Lower leg skin (tissue), 3 donors: ENCODE measurements around the gene ZBTB21.

ENCODE experiments used
- POLR2A ChIP-seq, 2 donors: fragments of 450-650 bp; IDR thresholded peaks; one replicate each; pipeline ENCODE4 v1.6.1; 2016 to 2017; ENCODE audit warnings: antibody characterized with exemption in 2 of 2, mild to moderate bottlenecking in 1 of 2, moderate library complexity in 1 of 2
- TF ChIP-seq, protein P1 (sequence below), 3 donors: fragments of 450-650 bp; IDR thresholded peaks; one replicate each; pipeline ENCODE4 v1.5.1; 2016; ENCODE audit warnings: antibody characterized with exemption in 3 of 3, mild to moderate bottlenecking in 3 of 3, moderate library complexity in 2 of 3

DNA sequence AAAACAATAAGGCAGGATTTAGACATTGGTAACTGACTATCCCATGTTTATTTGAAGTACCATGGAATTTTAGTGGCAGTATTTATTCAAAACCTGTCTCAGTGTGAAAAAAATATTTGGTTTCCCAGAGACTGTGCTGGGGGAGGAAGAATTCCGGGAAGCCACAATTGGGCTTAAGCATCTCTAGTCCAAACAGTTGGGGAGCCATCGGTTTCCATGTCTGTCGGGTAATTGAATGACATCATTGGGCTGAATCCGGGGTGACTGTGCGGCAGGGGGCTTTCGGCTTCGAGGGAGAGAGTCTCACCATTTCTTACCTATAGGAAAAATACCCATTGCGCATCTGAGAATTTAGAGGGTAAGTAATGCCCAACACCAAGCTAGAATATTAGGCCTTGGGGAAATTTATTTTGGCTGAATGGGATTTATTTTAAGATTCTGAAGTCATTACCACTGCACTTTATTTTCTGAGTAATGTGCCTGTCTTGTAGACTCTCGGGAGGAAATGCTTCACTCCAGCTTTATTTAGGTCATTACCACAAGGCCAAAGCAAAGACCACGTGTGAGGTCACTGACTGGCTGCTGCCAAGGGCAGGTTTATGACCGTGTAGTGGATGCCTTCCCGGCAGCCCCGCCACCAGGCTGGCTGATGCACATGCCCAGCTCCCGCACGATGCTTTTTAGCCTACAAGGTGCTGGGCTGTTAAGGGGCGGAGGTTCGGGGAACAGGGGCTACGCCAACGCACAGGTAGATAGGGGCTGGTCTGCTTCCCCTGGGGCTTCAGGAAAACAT is 37.9 kb upstream of the ZBTB21 start:
- no peak for TF ChIP-seq POLR2A (IDR thresholded peaks at IDR 0.05)
- TF ChIP-seq, protein P1, sequence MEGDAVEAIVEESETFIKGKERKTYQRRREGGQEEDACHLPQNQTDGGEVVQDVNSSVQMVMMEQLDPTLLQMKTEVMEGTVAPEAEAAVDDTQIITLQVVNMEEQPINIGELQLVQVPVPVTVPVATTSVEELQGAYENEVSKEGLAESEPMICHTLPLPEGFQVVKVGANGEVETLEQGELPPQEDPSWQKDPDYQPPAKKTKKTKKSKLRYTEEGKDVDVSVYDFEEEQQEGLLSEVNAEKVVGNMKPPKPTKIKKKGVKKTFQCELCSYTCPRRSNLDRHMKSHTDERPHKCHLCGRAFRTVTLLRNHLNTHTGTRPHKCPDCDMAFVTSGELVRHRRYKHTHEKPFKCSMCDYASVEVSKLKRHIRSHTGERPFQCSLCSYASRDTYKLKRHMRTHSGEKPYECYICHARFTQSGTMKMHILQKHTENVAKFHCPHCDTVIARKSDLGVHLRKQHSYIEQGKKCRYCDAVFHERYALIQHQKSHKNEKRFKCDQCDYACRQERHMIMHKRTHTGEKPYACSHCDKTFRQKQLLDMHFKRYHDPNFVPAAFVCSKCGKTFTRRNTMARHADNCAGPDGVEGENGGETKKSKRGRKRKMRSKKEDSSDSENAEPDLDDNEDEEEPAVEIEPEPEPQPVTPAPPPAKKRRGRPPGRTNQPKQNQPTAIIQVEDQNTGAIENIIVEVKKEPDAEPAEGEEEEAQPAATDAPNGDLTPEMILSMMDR (IDR thresholded peaks at IDR 0.05) = no peak
